ENCODE measurements around the gene ATPAF2. TPM values are rescaled to one million over a fixed set of nuclear protein-coding genes. Genes with fewer than 3 reads are reported as not detected.

Gene ATPAF2
- total RNA-seq, 4 donors from 2014 or later = 28.1 to 40.1 (median 36.7) TPM

DNA sequence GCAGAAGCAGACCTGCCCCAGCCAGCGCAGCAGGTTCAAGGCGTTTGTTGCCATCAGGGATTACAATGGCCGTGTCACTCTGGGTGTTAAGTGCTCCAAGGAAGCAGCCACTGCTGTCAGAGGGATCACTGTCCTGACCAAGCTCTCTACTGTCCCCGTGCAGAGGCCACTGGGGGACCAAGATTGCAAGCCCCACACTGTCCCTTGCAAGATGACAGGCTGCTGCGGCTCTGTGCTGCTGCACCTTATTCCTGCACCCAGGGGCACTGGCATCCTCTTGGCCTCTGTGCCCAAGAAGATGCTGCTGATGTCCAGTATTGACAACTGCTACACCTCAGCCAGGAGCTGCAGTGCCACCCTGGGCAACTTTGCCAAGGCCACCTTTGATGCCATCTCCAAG is 27.7 kb downstream of the ATPAF2 start:
- Histone ChIP-seq H3K4me1 (peaks cover 0 to 4% of the 10 kb centered on the region in 2 donors), H3K36me3 (no peaks in the 10 kb centered on the region), H3K9me3 (no peaks in the 10 kb centered on the region), H3K27me3 (no peaks in the 10 kb centered on the region), H3K27ac (no peak overlapping the region), H3K4me3 (replicated peaks in 1 of 3) (no peak overlapping the region)
- no peak for DNase-seq
- TF ChIP-seq, protein P1, sequence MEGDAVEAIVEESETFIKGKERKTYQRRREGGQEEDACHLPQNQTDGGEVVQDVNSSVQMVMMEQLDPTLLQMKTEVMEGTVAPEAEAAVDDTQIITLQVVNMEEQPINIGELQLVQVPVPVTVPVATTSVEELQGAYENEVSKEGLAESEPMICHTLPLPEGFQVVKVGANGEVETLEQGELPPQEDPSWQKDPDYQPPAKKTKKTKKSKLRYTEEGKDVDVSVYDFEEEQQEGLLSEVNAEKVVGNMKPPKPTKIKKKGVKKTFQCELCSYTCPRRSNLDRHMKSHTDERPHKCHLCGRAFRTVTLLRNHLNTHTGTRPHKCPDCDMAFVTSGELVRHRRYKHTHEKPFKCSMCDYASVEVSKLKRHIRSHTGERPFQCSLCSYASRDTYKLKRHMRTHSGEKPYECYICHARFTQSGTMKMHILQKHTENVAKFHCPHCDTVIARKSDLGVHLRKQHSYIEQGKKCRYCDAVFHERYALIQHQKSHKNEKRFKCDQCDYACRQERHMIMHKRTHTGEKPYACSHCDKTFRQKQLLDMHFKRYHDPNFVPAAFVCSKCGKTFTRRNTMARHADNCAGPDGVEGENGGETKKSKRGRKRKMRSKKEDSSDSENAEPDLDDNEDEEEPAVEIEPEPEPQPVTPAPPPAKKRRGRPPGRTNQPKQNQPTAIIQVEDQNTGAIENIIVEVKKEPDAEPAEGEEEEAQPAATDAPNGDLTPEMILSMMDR (IDR thresholded peaks at IDR 0.05) = no peak
- WGBS, 2 donors = 96 to 97% methylated on average over 3 to 5 of the region's 5 CpGs
- intact Hi-C loops (cut with DNase I) = no loop called here

DNA sequence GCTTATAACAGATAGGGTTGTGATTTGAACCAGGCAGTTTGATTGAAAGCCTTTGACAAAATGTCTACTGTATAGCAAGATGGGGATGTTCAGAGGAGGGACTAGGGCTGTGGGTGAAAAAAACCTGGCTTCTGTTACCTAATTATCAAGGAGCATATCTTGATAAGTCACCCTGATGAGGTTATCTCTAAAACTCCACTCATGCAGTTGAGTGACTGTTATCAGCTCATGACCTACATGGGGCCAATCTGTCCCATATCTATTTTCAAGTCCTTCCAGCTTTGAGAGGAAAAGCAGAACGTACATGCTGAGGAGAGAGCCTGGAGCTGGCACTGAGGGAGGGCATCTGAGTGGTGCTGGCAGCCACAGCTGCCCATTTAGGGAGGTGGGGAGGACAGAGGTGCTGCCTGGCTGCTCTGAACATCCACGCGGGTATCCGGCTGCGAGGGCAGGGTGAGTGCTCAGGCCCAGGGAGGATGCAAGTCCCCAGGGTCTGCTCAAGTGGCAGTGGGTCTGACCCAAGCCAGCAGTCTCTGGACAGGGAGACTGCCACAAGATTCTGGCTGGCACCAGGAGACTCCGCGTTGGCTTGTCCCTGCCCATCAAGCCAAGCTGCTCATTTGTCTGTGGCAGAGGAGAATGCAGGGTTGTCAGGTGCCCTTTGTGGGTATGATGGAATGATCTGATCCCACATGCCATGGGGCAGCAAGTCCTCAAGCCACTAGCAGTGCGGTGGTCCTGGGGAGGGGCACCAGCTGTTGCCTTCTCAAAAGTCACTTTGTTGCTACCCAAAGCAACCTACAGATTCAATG is 29.2 kb downstream of the ATPAF2 start:
- no peaks in the 10 kb centered on the region for H3K27me3 ChIP-seq
- intact Hi-C loops (cut with DNase I) = no loop called here
- no peak overlapping the region for H3K4me3 ChIP-seq (replicated peaks in 1 of 3)
- no peak for DNase-seq
- WGBS, 2 donors = 91 to 96% methylated on average over 8 of the region's 8 CpGs
- H3K36me3 ChIP-seq = no peaks in the 10 kb centered on the region
- H3K9me3 ChIP-seq = no peaks in the 10 kb centered on the region
- peaks cover 0 to 4% of the 10 kb centered on the region in 2 donors for H3K4me1 ChIP-seq
- H3K27ac ChIP-seq = no peak overlapping the region
- no peak for TF ChIP-seq POLR2A (IDR thresholded peaks at IDR 0.05)
- TF ChIP-seq, protein P1 (IDR thresholded peaks at IDR 0.05) = no peak

DNA sequence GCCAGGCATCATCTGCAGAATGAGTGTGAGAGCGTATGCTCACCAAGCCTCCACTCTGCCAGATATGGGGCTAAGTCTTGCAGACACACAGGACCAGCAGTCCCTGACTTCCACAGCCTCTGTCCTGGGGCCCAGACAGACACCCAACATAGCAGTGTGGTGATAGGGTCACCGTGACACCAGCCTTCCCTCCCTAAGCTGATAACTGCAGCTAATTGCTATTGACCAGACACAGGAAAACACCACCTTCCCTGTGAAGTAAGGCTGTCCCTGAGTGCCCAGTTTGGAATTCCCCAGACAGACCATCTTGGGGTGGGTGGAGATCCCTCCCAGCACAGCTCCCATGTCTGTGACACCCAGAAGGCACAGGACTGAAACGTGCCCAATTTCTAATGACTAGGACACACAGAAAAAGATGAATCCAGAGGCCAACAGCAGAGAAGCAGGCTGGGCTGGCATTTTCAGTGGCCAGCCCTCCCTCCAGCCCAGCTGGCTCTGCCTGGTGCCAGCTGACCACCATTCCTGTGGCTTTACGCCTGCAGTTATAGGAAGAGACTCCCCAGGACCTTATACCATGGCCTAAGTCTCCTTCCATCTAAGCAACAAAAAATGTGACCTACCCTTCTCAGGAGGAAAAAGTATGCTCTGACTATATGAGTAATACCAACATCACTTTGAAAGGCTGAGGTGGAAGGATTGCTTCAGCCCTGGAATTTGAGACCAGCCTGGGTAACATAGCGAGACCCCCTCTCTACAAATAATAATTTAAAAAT is 30.3 kb downstream of the ATPAF2 start:
- Histone ChIP-seq H3K9me3 (no peaks in the 10 kb centered on the region), H3K4me3 (replicated peaks in 1 of 3) (no peak overlapping the region), H3K36me3 (no peaks in the 10 kb centered on the region), H3K4me1 (no peaks in the 10 kb centered on the region), H3K27me3 (no peaks in the 10 kb centered on the region), H3K27ac (no peak overlapping the region)
- DNase-seq = no peak
- TF ChIP-seq, protein P1 (IDR thresholded peaks at IDR 0.05) = no peak
- TF ChIP-seq POLR2A (IDR thresholded peaks at IDR 0.05) = no peak
- intact Hi-C loops (cut with DNase I) = no loop called here
- 86% methylated on average over 5 of the region's 5 CpGs for WGBS, 2 donors

DNA sequence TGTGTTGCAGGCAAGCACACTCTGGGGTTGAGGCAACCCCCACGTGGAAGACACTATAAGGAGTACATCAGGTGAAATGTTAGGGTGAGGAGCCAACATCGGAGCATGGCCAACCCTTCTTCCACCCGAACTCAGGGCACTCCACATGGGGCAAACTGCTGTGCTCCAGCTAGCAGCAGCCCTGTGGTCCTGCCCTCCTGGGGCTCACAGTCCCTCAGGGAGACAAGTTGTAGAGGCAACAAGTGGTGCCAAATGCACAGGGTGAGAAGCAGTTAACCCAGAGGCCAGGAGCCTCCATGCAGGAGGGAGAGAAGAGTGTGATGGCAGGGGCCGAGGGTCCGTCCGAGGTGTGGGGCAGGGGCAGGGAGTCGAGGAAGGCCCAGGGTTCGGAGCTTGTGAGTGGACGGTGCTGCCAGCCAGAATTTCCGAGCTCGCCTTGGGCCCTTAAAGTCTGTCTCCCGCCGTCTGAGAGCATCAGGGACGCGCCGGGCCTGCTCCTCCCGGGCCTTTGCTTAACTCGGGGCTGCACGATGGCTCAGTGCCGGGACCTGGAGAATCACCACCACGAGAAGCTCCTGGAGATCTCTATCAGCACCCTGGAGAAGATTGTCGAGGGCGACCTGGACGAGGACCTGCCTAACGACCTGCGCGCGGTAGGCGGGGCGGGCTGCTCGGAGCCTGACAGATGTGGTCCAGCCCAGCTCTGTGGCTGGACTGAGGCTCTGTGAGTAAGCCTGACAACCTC is 32.3 kb downstream of the ATPAF2 start:
- Histone ChIP-seq H3K4me3 (replicated peaks in 1 of 3) (no peak overlapping the region), H3K27ac (no peak overlapping the region), H3K27me3 (no peaks in the 10 kb centered on the region), H3K36me3 (no peaks in the 10 kb centered on the region), H3K9me3 (no peaks in the 10 kb centered on the region), H3K4me1 (no peaks in the 10 kb centered on the region)
- no peak for DNase-seq
- intact Hi-C loops (cut with DNase I) = no loop called here
- TF ChIP-seq POLR2A (IDR thresholded peaks at IDR 0.05) = no peak
- TF ChIP-seq, protein P1 (IDR thresholded peaks at IDR 0.05) = no peak
- 75 to 79% methylated on average over 10 to 15 of the region's 31 CpGs for WGBS, 2 donors
